Activated CD4-positive, CD25-positive, alpha-beta regulatory T cell treated with anti-CD3 and anti-CD28 coated beads, Interleukin-2, amount 50 U/mL, for 16 hours (primary cell): Measurements from ENCODE around the gene MTMR4.
"Not testable (repeated sequence)": the region's sequence is repeated elsewhere in the genome, so short reads cannot be mapped to it uniquely, and the experiment has no call there.

ENCODE experiments used
- DNase-seq: peaks from one replicate; pipeline ENCODE4 v3.0.0-alpha.2; 2020; ENCODE audit warnings: low read depth, low spot score

MTMR4 gene

DNA sequence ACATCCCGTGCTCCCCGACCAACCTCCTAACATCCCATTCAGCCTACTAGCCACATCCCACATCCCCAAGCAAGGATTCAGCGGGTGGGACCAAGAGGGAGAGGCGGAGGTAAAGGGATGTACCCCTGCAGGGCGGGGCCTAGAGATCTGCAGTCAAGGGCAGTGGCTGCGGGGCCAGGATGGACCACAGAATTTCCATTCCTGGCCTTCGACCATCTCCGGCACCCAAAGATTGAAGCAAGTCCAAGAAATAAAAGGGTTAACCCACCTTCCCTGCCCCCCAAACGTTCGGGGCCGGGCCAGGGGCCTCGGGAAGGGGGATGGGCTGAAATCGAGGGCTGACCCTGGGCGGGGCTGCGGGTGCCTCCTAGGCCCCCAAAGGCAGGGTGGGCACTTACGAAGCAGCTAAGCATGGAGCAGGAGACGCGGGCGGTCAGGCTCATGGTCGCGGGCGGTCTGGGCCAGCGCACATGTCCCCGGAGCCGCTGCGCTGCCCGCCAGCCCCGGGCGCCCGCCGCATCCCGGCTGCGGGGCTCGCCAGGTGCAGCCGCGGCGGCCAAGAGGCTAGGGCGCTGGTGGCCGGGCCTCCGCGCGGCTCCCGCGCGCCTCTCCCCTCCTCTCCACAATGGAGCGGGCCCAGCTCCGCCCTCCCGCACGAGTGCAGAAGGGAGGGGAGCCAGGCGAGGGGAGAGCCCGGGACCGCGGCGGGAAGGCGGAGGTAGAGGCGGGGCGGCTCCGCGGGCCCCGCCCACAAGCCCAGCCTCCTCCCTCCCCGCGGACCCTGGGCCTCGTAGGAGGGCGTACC lies at the start of gene MTMR4:
MTMR4 (minus strand) TSS at position 674 of the 805 bp plus-strand sequence; CDS start at position 443, 231 bp downstream.
- DNase-seq: peak; percentile 52

DNA sequence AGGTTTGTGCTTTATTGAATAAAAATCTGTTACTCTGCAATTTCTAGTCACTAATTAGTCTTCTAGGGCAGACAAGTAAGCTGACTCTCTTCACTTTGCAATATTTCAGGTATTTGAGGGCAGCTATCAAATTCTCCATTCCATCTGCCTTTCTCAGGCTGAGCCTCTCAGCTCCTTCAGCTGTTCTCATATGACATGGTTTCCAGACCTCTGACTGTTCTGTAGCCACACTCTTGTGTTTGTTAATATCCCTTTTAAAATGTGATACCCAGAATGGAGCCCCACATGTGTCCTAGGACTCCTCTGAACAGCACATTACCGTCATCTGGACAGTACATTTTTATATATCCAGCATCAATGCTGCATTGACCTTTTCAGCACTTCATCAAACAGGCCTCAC lies 46.1 kb upstream of the MTMR4 start:
- no peak for DNase-seq

DNA sequence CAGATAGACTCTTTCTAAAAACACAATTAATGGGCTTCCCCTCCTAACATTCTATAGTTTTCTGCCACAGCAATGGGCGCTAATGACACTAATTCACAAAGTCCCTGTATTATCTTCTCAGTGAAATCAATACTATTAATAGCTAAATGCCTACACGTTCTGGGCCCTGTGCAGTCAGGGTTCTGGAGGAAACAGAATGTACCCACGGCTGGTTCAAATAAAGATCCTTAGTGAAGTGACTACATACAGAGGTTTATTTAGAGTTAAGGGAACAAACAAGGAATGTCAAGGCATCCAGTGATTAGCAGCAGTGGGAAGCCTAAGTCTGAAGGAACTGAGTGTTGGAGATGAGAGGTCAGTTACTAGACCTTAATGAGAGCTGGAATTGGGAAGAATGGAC lies 43.5 kb upstream of the MTMR4 start:
- no peak for DNase-seq

- no peak for DNase-seq
Observed at GRCh38 chr17:58556833-58557250, 42.4 kb upstream of the MTMR4 start.

- DNase-seq: not testable (repeated sequence)
Observed at GRCh38 chr17:58555109-58555508, 40.7 kb upstream of the MTMR4 start.

GRCh38 chr17:58541249-58541648 lies 26.8 kb upstream of the MTMR4 start:
- no peak for DNase-seq

DNA sequence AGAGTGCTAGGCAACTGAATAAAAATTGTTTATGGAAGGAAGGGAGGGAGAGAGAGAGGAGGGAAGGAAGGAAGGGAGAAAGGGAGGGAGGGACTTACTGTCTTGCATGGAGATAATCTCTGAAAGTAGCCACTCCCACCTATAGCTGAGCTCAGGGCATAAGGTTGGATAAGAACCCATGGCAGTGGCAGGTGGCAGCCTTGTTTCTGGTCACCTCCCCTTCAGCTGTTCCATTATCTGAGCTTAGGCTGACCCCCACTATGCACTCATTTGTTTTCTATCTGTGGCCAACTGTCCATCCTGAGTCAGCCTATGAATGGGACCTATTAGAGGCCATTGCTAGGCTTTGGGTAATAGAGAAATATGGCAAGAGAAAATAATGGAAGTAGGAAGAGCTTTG lies 25.3 kb upstream of the MTMR4 start:
- no peak for DNase-seq

DNA sequence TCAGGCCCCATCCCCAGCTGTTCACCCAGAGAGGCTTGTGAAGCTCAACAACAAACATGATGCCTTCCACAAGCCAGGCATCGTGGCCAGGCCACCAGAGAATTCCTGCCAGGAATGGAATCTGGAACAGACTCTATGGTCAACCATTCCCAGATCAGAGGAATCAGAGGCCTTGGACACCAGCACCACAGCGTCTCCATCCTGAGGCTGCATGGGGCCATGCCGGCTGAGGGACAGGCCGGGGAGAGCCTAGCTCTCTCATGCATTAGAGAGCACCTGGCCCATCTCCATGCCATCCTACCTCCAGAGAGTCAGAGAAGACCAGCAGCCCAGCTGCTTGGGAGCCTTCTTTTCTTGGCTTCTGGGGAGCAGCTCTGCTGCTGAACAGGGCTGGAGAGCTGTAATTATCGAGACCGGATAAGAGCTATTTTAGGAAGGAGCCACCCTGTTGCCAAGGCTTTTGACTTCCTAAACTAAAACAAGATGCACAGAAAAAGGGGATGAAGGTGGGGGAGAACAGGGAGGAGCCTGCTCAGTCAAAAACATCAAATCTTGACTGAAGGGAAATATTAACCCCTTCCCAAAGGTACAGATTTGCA lies 24.5 kb upstream of the MTMR4 start:
- DNase-seq: no peak

- no peak for DNase-seq
Observed at GRCh38 chr17:58537266-58537665, 22.8 kb upstream of the MTMR4 start.

- no peak for DNase-seq
Observed at GRCh38 chr17:58536542-58536941, 22.1 kb upstream of the MTMR4 start.

- DNase-seq: no peak
Observed at GRCh38 chr17:58535431-58535830, 21.0 kb upstream of the MTMR4 start.

DNA sequence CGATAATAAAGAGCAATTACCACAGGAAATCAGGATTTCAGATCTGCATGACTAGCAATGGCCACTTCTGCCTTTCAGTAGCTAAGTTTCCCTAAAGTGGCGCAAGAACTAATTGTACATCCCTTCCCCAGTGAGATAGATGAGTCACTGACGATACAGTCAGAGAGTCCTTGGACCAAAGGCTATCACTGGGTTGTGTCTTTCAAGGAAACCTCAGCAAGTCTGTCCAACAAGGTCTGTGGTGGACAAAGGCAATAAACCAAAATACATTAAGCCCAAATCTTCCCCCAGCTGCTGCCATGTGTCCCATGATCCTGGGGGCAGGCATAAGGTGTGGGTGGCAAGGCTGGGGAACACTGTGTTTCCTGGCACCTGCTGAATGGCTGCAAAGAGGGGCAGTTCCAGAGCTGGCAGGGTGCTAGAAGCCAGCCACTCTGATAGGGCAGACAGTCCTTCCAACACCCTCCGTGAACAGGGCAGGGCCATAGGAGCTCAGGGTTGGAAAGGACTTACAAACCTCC lies 20.5 kb upstream of the MTMR4 start:
- no peak for DNase-seq

DNA sequence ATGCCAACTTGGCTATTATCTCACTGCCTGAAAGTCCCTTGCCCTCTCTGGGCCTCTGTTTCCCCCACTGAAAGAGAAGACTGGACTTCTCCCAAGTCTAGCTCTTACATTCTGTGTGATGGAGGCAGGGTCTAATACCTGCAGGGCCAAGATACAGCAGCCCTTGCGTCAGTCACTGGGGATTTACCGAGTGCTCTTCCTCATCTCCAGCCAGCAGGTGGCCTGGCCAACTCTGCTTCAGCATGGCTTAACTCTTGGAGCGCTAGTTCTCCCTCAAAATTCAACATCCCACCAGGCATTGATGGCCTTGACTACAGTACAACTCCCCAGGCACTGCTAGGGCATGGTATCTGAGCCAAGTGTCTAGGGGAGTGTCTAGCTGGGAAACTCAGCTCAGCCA lies 19.9 kb upstream of the MTMR4 start:
- no peak for DNase-seq

GRCh38 chr17:58533616-58534188 lies 19.3 kb upstream of the MTMR4 start:
- no peak for DNase-seq

GRCh38 chr17:58532555-58532951 lies 18.1 kb upstream of the MTMR4 start:
- no peak for DNase-seq

- no peak for DNase-seq
Observed at GRCh38 chr17:58531661-58532554, 17.5 kb upstream of the MTMR4 start.

DNA sequence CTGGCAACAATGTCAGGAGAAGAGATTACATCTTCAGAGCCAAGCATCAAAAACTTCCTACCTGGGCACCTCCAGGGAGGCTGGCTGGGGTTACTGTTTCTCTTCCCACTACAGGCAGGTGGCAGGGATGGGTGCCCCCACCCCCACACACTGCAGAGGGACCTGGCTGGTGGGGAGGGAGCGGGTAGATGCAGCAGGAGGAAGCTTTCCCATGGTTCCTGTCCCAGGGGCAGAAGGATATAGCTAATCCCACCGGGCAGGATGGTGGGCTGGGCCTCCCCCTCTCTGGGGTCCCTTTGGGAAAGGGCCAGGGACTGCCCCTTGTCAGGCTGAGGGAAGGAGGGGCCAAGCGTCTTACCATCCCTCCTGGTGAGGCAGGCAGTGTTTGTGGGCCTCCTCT lies 16.7 kb upstream of the MTMR4 start:
- DNase-seq: no peak

GRCh38 chr17:58530655-58531054 lies 16.2 kb upstream of the MTMR4 start:
- no peak for DNase-seq

DNA sequence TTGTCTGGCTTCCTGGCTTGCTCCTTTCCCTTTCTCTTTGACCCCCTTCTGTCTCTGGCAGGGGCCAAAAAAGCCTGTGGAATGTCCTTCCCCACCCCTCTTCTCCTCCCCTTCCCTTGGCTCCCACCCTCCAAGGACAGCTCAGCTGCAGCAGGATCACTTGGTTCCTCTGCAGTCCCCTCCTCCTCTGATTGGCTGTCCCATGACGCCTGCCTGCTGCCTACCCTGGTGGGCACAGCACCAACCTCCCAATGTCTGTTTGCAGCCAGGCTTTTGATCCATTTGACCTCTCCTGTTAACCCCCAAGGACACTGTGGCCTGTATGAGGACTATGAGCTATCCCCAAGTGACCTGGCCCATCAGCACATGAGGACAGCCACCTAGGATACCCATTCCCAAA lies 14.8 kb upstream of the MTMR4 start:
- DNase-seq: no peak

GRCh38 chr17:58528443-58528842 lies 14.0 kb upstream of the MTMR4 start:
- DNase-seq: no peak

DNA sequence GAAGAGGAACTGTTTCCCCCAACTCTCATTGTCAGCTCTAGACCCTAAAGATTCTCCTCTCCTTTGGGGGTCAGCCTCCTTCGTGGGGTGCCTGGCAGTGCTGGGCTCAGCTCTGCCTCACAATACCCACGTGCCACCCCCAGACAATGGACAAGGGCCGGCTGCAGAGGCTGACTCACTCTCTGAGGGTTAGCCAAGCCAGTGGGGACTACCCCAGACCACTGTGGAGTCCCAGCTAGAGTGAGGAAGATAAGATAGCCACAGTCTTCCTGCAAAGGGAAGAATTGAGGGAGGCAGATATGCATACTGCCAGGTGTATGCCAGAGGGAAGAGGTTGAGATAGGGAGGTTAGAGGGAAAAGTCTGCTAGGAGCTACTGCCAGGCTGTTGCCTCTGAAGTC lies 13.5 kb upstream of the MTMR4 start:
- DNase-seq: no peak

DNA sequence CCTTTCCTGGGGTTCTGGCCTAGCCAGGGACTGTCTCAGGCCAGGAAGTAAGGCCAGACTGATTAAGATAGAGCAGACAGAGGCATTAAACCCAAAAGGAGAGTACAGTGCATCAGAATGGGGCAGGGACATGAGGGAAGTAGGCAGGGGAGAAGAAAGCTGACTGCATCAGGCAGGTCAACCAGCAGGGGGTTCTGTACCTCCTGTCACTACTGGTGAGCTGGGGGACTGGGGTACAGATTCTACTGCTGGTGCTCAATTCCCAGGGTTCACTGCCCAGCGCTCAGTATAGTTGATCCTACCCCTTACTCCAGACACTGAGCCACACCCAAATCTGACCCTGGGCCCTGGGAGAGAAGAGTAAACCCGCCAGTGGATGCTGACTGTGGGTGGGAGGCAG lies 12.9 kb upstream of the MTMR4 start:
- no peak for DNase-seq
